Embryonic facial prominence (tissue), 1 donor: ENCODE results near the gene ZMYND8.

Experiments used
- DNase-seq: peaks from one replicate; pipeline ENCODE4 v3.0.0-alpha.2; 2016; ENCODE audit errors: extremely low spot score

ZMYND8 gene

GRCh38 chr20:47174456-47175243 lies 181.8 kb downstream of the ZMYND8 start:
- no peak for DNase-seq

GRCh38 chr20:47173596-47174216 lies 182.8 kb downstream of the ZMYND8 start:
- DNase-seq = no peak

GRCh38 chr20:47172579-47172978 lies 183.9 kb downstream of the ZMYND8 start:
- DNase-seq = no peak

GRCh38 chr20:47167846-47168245 lies 188.7 kb downstream of the ZMYND8 start:
- DNase-seq = no peak

- no peak for DNase-seq
These were observed 191.1 kb downstream of the ZMYND8 start for GRCh38 chr20:47165376-47165865.

- no peak for DNase-seq
These were observed 192.4 kb downstream of the ZMYND8 start for GRCh38 chr20:47164140-47164539.

- no peak for DNase-seq
These were observed 195.1 kb downstream of the ZMYND8 start for GRCh38 chr20:47161411-47161810.

- DNase-seq = no peak
These were observed 195.5 kb downstream of the ZMYND8 start for GRCh38 chr20:47160992-47161391.

GRCh38 chr20:47160240-47160639 lies 196.3 kb downstream of the ZMYND8 start:
- no peak for DNase-seq
